GM13976 (cell line): ENCODE results near the gene ZDHHC14.

Source experiments
- DNase-seq: peaks from one replicate; pipeline ENCODE4 v3.0.0; 2012; ENCODE audit warnings: low spot score
- in situ Hi-C: fragments of 300-500 bp; cut with MboI; formaldehyde crosslinking; loops from one replicate; pipeline ENCODE4 v1.12.0; 2022; ENCODE audit warnings: low sequenced_read_pairs, mixed read lengths, inconsistent platforms; ENCODE audit not compliant: unreplicated experiment
- TF ChIP-seq, protein P1 (sequence below): IDR thresholded peaks from 2 replicates; pipeline ENCODE4 v1.5.1; 2012; ENCODE audit warnings: borderline replicate concordance, mild to moderate bottlenecking; ENCODE audit not compliant: insufficient read depth; ENCODE audit errors: extremely low read depth, missing control alignments, control extremely low read depth

ZDHHC14 gene

DNA sequence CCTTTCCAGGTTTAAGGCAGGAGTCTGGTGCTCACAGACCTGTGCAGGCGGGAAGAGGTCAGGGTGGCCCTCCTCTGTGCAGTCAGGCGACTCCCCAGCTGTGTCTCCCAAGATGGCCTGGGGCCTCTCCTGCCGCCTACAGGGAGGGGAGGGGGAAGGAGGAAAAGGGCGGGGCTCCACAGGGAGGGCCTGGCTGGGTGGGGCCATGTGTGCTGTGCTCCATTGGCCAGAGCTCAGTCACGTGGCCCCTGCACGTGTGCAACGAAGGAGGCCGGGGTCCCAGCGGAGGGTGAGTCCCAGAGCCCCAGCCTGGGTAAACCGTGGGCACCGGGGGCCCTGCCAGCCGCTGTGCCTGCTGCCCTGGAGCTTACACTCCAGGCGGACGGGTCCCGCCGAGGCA is 211.6 kb downstream of the ZDHHC14 start:
- in situ Hi-C loops, result no loop called here
- no peak for DNase-seq
- TF ChIP-seq, protein P1, sequence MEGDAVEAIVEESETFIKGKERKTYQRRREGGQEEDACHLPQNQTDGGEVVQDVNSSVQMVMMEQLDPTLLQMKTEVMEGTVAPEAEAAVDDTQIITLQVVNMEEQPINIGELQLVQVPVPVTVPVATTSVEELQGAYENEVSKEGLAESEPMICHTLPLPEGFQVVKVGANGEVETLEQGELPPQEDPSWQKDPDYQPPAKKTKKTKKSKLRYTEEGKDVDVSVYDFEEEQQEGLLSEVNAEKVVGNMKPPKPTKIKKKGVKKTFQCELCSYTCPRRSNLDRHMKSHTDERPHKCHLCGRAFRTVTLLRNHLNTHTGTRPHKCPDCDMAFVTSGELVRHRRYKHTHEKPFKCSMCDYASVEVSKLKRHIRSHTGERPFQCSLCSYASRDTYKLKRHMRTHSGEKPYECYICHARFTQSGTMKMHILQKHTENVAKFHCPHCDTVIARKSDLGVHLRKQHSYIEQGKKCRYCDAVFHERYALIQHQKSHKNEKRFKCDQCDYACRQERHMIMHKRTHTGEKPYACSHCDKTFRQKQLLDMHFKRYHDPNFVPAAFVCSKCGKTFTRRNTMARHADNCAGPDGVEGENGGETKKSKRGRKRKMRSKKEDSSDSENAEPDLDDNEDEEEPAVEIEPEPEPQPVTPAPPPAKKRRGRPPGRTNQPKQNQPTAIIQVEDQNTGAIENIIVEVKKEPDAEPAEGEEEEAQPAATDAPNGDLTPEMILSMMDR, result no peak

DNA sequence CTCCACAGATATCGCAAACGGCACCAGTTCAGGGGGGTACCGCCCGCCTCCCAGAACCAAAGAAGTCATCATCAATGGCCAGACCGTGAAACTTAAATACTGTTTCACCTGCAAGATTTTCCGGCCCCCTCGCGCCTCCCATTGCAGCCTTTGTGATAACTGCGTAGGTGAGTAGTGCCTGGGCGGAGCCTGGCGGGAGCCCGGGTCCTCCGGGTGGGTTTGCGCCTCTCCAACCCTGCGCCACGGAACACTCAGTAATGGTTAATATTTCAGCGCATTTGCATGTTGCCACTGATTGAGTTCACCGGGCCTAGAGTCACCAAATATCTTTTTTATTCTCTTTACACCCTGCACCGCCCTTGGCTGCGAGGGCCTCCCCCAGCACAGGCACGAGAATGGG is 212.0 kb downstream of the ZDHHC14 start:
- in situ Hi-C loops, result no loop called here
- no peak for DNase-seq
- TF ChIP-seq, protein P1, result no peak

DNA sequence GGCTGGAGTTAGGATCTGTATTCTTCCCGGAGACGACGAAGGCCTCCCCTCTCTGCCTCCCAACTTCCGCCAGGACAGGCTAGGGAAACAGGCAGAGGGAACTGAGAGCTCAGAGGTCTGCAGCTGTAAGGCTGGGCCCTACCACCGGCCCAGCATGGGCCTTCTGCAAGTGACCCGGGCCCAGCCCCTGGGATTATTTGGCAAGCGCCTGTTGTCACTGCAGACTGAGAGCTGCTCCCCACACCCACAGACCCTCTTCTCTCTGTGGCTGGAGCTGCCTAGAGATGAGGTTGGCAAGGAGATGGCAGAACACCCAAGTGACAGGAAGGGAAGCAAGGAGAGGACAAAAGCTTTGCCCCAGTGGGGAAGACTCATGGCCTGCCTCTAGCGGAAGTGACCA is 212.6 kb downstream of the ZDHHC14 start:
- TF ChIP-seq, protein P1, result no peak
- no peak for DNase-seq
- in situ Hi-C loops, result no loop called here

DNA sequence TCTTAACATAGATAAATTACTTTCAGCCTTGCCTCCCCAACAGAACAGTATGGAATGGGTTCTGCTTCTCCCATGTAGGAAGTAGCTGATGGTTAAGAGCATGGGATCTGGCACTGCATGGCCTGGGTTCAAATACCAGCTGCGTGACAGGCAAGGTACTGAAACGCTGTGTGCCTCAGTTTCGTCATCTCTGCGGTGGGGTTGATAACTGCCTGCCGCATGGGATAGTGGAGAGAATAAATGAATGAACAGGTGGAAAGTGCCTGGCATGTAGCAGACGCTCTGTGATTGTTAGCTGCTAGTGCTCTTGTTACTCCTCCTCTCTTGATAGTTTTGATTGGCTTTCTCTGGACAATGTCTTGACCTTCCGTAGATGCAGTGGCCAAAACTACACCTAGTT is 213.3 kb downstream of the ZDHHC14 start:
- in situ Hi-C loops, result no loop called here

DNA sequence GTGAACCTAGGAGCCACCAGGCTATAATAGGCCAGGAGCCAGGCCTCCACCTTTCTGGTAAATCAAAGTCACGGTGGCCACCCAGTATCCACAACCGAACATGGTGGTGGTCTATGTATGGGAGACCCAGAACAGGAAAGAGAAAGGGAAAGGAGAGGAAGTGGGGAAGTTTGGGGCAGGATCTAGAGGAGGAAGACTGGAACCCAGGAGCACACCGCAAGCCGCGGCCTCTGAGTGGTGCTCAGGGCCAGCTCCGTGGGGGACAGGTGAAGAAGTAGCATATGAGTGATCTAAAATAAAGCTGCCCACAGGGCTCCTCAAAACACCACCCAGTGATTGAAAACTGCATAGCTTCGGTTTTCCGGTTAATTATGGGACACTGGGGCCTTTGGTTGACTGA is 214.8 kb downstream of the ZDHHC14 start:
- TF ChIP-seq, protein P1, result no peak
- in situ Hi-C loops, result no loop called here
- DNase-seq, result no peak

More for the DNA sequence above, 213.3 kb downstream of the ZDHHC14 start:
- DNase-seq, result no peak
- TF ChIP-seq, protein P1, result no peak

DNA sequence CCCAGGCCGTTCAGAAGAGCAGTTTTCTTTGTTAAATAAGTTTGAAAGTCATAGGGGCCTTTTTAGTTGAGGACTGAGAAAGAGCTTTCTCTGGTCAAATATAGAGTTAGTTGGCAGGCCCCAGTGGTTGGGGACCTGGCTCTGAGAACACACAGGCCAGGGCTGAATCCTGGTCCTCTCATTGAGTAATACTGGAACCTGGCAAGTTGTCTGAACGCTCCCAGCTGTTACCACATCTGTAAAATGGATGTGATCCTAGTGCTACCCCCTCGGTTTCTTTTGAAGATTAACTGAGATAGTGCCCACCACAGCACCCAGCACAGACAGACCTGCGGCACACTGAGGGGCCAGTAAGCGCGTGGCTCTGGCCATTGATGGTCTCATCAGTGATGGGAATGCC is 215.5 kb downstream of the ZDHHC14 start:
- TF ChIP-seq, protein P1, result no peak
- in situ Hi-C loops, result no loop called here
- DNase-seq, result no peak

DNA sequence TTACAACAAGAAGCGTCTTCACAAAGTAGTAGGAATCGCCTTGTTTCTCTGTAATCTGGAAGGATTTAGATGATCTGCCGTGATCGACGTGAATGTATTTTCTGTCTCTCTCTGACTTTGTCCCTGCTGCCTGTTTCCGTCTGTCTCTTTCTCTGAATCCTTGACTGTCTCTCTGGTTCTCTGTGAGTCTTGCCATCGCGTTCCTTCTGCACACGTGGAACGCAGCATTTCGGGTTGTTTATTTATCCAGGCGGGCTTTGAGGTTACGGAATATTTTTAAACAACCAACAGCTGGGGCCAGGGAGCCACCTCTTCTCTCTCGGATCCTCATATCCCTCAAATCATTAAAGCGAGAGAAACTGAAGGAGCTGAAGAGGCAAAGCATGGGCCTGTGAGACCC is 215.9 kb downstream of the ZDHHC14 start:
- TF ChIP-seq, protein P1, result no peak
- DNase-seq, result no peak
- in situ Hi-C loops, result no loop called here
